Panc1 (cell line): ENCODE data around the gene EMC9. TPM values are rescaled to one million over a fixed set of nuclear protein-coding genes. Genes with fewer than 3 reads are reported as not detected.

Experiments
- ATAC-seq: fragments of 200-7000 bp; cut with Tn5 transposase; 2 replicates; pipeline ENCODE4 v1.9.1; 2020; ENCODE audit warnings: mild to moderate bottlenecking, moderate library complexity
- BruUV-seq: library from RNA; stranded (reverse); fragments of 400-500 nt; replicated peaks from 2 replicates; lab custom pipeline; 2021; lab: Mats Ljungman, UMichigan
- CTCF ChIA-PET: fragments of 300-600 bp; sonication (Branson Sonifier 250); formaldehyde crosslinking; loops from one replicate; lab custom pipeline; 2022; ENCODE audit warnings: antibody characterized with exemption; lab: Charles Lee
- POLR2A ChIA-PET: fragments of 300-600 bp; sonication (Branson Sonifier 250); formaldehyde crosslinking; loops from one replicate; lab custom pipeline; 2022; ENCODE audit warnings: antibody characterized with exemption; lab: Charles Lee
- DNase-seq: peaks from one replicate; pipeline ENCODE4 v3.0.0-alpha.2; 2010; ENCODE audit warnings: low read depth, low spot score
- H3K27ac ChIP-seq: 2 replicates; pipeline ENCODE4 v1.5.1; 2011; ENCODE audit warnings: mild to moderate bottlenecking, low read length, inconsistent platforms
- H3K27me3 ChIP-seq: fragments of 200-500 bp; sonication (Bioruptor generic); 2 replicates; pipeline ENCODE4 v1.6.0; 2014; ENCODE audit warnings: low read length, inconsistent platforms; ENCODE audit not compliant: control insufficient read depth, insufficient read depth
- H3K36me3 ChIP-seq: fragments of 200-500 bp; sonication (Bioruptor generic); 2 replicates; pipeline ENCODE4 v1.5.1; 2014; ENCODE audit warnings: inconsistent platforms, mild to moderate bottlenecking, low read length, moderate library complexity; ENCODE audit not compliant: control insufficient read depth, insufficient read depth
- H3K4me1 ChIP-seq: 2 replicates; pipeline ENCODE4 v1.5.1; 2011; ENCODE audit warnings: inconsistent platforms, mild to moderate bottlenecking, low read length, moderate library complexity; ENCODE audit not compliant: control insufficient read depth, insufficient read depth
- H3K4me3 ChIP-seq, 2 experiments: 2 replicates each; pipeline ENCODE4 v1.5.1; 2011 to 2012; ENCODE audit warnings: low read depth in 2 of 2, low read length in 2 of 2, mild to moderate bottlenecking in 2 of 2, inconsistent platforms in 1 of 2, moderate library complexity in 1 of 2
- H3K9me3 ChIP-seq: fragments of 200-500 bp; sonication (Bioruptor generic); 2 replicates; pipeline ENCODE4 v1.5.1; 2014; ENCODE audit warnings: low read depth, mild to moderate bottlenecking, inconsistent platforms, low read length, moderate library complexity; ENCODE audit not compliant: control insufficient read depth, insufficient read depth
- POLR2AphosphoS5 ChIP-seq: IDR thresholded peaks from 2 replicates; pipeline ENCODE4 v1.6.1; 2012; ENCODE audit warnings: mild to moderate bottlenecking, low read depth, low read length, moderate library complexity
- SIN3A ChIP-seq: IDR thresholded peaks from 2 replicates; pipeline ENCODE4 v1.6.1; 2012; ENCODE audit warnings: low read depth, mild to moderate bottlenecking, low read length, moderate library complexity, borderline replicate concordance; ENCODE audit not compliant: insufficient read depth
- TCF7L2 ChIP-seq: IDR thresholded peaks from 2 replicates; pipeline ENCODE4 v1.6.1; 2011; ENCODE audit warnings: mild to moderate bottlenecking, low read depth, low read length, inconsistent platforms
- in situ Hi-C: cut with HindIII; loops from 2 replicates; pipeline ENCODE4 v1.10.0; 2016; ENCODE audit warnings: low sequenced_read_pairs, low pct_unique_long_range_greater_than_20kb
- intact Hi-C: fragments of 100-400 bp; cut with micrococcal nuclease; formaldehyde crosslinking; loops from one replicate; pipeline ENCODE4 v1.10.0; 2022; ENCODE audit not compliant: unreplicated experiment
- total RNA-seq: library from RNA; stranded (reverse); gene quantifications from one replicate; pipeline ENCODE4 v1.2.1, GENCODE V29; 2021; ENCODE audit not compliant: unreplicated experiment
- TF ChIP-seq, protein P1 (sequence below): fragments of 450-650 bp; IDR thresholded peaks from 2 replicates; pipeline ENCODE4 v1.5.1; 2017; ENCODE audit warnings: mild to moderate bottlenecking
- TF ChIP-seq, protein P2 (sequence below), 2 experiments: IDR thresholded peaks; 2 replicates each; pipeline ENCODE4 v1.6.1; 2011 to 2012; ENCODE audit warnings: low read depth in 2 of 2, control low read depth in 1 of 2, low read length in 1 of 2, mild to moderate bottlenecking in 1 of 2, moderate library complexity in 1 of 2; ENCODE audit not compliant: insufficient read depth in 1 of 2

The EMC9 gene
- total RNA-seq, 1 experiment from 2014 or later, result 42.5 TPM

DNA sequence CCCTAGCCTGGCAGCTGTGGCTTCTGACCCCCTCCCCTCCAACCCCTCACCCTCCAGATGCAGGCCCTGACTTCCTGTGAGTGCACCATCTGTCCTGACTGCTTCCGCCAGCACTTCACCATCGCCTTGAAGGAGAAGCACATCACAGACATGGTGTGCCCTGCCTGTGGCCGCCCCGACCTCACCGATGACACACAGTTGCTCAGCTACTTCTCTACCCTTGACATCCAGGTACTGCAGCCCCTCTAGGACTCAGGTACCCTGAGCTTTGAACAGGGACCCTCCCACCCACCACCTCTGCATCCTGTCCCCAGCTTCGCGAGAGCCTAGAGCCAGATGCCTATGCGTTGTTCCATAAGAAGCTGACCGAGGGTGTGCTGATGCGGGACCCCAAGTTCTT, 13.7 kb upstream of the EMC9 start:
- ChIA-PET CTCF (no interaction called here), POLR2A (no interaction called here)
- no peaks in the 10 kb centered on the region for H3K4me1 ChIP-seq
- TF ChIP-seq SIN3A, result no peak
- TF ChIP-seq, protein P1, sequence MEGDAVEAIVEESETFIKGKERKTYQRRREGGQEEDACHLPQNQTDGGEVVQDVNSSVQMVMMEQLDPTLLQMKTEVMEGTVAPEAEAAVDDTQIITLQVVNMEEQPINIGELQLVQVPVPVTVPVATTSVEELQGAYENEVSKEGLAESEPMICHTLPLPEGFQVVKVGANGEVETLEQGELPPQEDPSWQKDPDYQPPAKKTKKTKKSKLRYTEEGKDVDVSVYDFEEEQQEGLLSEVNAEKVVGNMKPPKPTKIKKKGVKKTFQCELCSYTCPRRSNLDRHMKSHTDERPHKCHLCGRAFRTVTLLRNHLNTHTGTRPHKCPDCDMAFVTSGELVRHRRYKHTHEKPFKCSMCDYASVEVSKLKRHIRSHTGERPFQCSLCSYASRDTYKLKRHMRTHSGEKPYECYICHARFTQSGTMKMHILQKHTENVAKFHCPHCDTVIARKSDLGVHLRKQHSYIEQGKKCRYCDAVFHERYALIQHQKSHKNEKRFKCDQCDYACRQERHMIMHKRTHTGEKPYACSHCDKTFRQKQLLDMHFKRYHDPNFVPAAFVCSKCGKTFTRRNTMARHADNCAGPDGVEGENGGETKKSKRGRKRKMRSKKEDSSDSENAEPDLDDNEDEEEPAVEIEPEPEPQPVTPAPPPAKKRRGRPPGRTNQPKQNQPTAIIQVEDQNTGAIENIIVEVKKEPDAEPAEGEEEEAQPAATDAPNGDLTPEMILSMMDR, result no peak
- no peak for TF ChIP-seq TCF7L2
- no peak for TF ChIP-seq POLR2AphosphoS5
- TF ChIP-seq, protein P2, sequence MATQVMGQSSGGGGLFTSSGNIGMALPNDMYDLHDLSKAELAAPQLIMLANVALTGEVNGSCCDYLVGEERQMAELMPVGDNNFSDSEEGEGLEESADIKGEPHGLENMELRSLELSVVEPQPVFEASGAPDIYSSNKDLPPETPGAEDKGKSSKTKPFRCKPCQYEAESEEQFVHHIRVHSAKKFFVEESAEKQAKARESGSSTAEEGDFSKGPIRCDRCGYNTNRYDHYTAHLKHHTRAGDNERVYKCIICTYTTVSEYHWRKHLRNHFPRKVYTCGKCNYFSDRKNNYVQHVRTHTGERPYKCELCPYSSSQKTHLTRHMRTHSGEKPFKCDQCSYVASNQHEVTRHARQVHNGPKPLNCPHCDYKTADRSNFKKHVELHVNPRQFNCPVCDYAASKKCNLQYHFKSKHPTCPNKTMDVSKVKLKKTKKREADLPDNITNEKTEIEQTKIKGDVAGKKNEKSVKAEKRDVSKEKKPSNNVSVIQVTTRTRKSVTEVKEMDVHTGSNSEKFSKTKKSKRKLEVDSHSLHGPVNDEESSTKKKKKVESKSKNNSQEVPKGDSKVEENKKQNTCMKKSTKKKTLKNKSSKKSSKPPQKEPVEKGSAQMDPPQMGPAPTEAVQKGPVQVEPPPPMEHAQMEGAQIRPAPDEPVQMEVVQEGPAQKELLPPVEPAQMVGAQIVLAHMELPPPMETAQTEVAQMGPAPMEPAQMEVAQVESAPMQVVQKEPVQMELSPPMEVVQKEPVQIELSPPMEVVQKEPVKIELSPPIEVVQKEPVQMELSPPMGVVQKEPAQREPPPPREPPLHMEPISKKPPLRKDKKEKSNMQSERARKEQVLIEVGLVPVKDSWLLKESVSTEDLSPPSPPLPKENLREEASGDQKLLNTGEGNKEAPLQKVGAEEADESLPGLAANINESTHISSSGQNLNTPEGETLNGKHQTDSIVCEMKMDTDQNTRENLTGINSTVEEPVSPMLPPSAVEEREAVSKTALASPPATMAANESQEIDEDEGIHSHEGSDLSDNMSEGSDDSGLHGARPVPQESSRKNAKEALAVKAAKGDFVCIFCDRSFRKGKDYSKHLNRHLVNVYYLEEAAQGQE (IDR thresholded peaks at IDR 0.05; ENCODE audit: insufficient read depth in 1 of 2, low read depth in 2 of 2, low read length in 1 of 2), result no peak
- ATAC-seq (no peak), DNase-seq (no peak)
- no TSS peak for BruUV-seq
- H3K27me3 ChIP-seq, result no peaks in the 10 kb centered on the region
- H3K9me3 ChIP-seq, result no peaks in the 10 kb centered on the region
- intact Hi-C loops, result no loop called here
- H3K4me3 ChIP-seq, result no peak overlapping the region
- in situ Hi-C loops, result no loop called here
- no peak overlapping the region for H3K27ac ChIP-seq
- peaks cover 3% of the 10 kb centered on the region for H3K36me3 ChIP-seq

DNA sequence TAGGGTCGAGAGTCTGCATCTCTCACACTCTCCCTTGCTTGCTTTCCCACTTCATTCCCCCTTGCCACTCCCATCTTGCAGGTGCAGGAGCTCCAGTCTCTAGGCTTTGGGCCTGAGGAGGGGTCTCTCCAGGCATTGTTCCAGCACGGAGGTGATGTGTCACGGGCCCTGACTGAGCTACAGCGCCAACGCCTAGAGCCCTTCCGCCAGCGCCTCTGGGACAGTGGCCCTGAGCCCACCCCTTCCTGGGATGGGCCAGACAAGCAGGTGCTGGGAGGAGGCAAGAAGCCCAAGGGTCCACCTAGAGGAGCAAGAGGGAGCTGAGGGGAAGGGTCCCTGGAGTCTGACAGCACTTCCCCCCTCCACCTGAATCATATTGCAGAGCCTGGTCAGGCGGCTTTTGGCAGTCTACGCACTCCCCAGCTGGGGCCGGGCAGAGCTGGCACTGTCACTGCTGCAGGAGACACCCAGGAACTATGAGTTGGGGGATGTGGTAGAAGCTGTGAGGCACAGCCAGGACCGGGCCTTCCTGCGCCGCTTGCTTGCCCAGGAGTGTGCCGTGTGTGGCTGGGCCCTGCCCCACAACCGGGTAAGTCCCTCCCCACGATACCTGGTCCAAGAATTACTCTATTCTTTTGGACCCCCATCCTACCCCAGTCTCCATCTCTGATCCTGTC, 10.2 kb upstream of the EMC9 start:
- intact Hi-C loops (no loop called here), in situ Hi-C loops (no loop called here)
- no peaks in the 10 kb centered on the region for H3K4me1 ChIP-seq
- no peak overlapping the region for H3K4me3 ChIP-seq
- no peak for TF ChIP-seq SIN3A
- ATAC-seq, result no peak
- ChIA-PET CTCF (interaction anchor here (0.6 kb wide), 1 partner anchor 95 kb away, joined by 4 read pairs; no protein-coding TSS in a partner anchor), POLR2A (interaction anchor here (0.5 to 0.6 kb wide), 2 partner anchors 15 to 18 kb away, joined by 3 read pairs; partner anchors contain the start of gene PSME1)
- H3K27ac ChIP-seq, result no peak overlapping the region
- BruUV-seq, result no TSS peak
- H3K9me3 ChIP-seq, result no peaks in the 10 kb centered on the region
- H3K36me3 ChIP-seq, result peaks cover 6% of the 10 kb centered on the region
- no peaks in the 10 kb centered on the region for H3K27me3 ChIP-seq
- DNase-seq, result no peak

DNA sequence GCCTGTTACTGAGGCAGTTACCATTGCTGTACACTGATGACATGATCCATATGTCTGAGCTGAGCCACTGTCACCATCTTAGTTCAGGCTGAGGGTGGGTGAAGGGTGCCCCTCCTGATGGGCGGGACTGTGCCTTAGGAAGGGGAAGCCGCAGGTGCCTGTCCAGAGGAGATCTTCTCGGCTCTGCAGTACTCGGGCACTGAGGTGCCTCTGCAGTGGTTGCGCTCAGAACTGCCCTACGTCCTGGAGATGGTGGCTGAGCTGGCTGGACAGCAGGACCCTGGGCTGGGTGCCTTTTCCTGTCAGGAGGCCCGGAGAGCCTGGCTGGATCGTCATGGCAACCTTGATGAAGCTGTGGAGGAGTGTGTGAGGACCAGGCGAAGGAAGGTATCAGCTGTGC, 9.6 kb upstream of the EMC9 start:
- Histone ChIP-seq H3K27ac (no peak overlapping the region), H3K4me1 (no peaks in the 10 kb centered on the region), H3K36me3 (peaks cover 6% of the 10 kb centered on the region), H3K4me3 (no peak overlapping the region), H3K9me3 (no peaks in the 10 kb centered on the region), H3K27me3 (no peaks in the 10 kb centered on the region)
- ChIA-PET CTCF (interaction anchor here (0.6 to 0.7 kb wide), 2 partner anchors 41 to 95 kb away, joined by 4 to 15 read pairs; no protein-coding TSS in a partner anchor), POLR2A (interaction anchor here (0.5 to 0.6 kb wide), 3 partner anchors 15 to 41 kb away, joined by 3 to 9 read pairs (median 3); partner anchors contain the start of gene PSME1)
- TF ChIP-seq TCF7L2 (no peak), POLR2AphosphoS5 (no peak), SIN3A (no peak)
- intact Hi-C loops, result no loop called here
- ATAC-seq (no peak), DNase-seq (no peak)
- no TSS peak for BruUV-seq
- in situ Hi-C loops, result no loop called here
